Vagina (tissue), 2 donors: ENCODE results near the gene RYR2. TPM values are rescaled to one million over a fixed set of nuclear protein-coding genes. Genes with fewer than 3 reads are reported as not detected.

Source experiments
- DNase-seq, 2 donors: peaks; one replicate each; pipeline ENCODE4 v3.0.0-alpha.2; 2017; ENCODE audit errors: extremely low spot score in 2 of 2
- H3K27ac ChIP-seq: fragments of 200-600 bp; sonication (generic); one replicate; pipeline ENCODE4 v1.5.1; 2019
- H3K27me3 ChIP-seq: fragments of 200-600 bp; sonication (generic); one replicate; pipeline ENCODE4 v1.5.1; 2019
- H3K36me3 ChIP-seq, 2 donors: fragments of 200-600 bp; sonication (generic); one replicate each; pipeline ENCODE4 v1.5.1; 2017 to 2019
- H3K4me1 ChIP-seq: fragments of 200-600 bp; sonication (generic); one replicate; pipeline ENCODE4 v1.5.1; 2019
- H3K4me3 ChIP-seq, 2 donors: fragments of 200-600 bp; sonication (generic); 1 replicate in 1 of 2; 2 replicates in 1 of 2; pipeline ENCODE4 v1.5.1; 2016 to 2019
- H3K9me3 ChIP-seq: fragments of 200-600 bp; sonication (generic); one replicate; pipeline ENCODE4 v1.5.1; 2019
- CTCF ChIP-seq, 3 experiments: fragments of 450-650 bp in 2 of 3; fragments of 200-600 bp in 1 of 3; sonication (generic) in 1 of 3; IDR thresholded peaks; one replicate each; pipeline ENCODE4 v1.5.1; 2017 to 2019; ENCODE audit warnings: antibody characterized with exemption in 3 of 3, mild to moderate bottlenecking in 2 of 3, moderate library complexity in 2 of 3
- POLR2A ChIP-seq, 2 donors: fragments of 450-650 bp; IDR thresholded peaks; one replicate each; pipeline ENCODE4 v1.6.1; 2017; ENCODE audit warnings: antibody characterized with exemption in 2 of 2, mild to moderate bottlenecking in 2 of 2, moderate library complexity in 2 of 2
- POLR2AphosphoS5 ChIP-seq, 2 donors: sonication (generic); formaldehyde crosslinking; IDR thresholded peaks; one replicate each; pipeline ENCODE4 v1.9.0; 2017; ENCODE audit warnings: antibody characterized with exemption in 2 of 2, mild to moderate bottlenecking in 2 of 2, low read depth in 1 of 2; ENCODE audit not compliant: insufficient read depth in 1 of 2
- intact Hi-C: fragments of 100-400 bp; cut with DNase I; formaldehyde crosslinking; loops from one replicate; pipeline ENCODE4 v1.15.1; 2023
- total RNA-seq: library from RNA; depleted of rRNA; stranded (reverse); fragments of >200 nt; gene quantifications from one replicate; pipeline ENCODE4 v1.2.3, GENCODE V29; 2016

RYR2 gene
- total RNA-seq, 1 donor from 2014 or later, result 1.5 TPM

DNA sequence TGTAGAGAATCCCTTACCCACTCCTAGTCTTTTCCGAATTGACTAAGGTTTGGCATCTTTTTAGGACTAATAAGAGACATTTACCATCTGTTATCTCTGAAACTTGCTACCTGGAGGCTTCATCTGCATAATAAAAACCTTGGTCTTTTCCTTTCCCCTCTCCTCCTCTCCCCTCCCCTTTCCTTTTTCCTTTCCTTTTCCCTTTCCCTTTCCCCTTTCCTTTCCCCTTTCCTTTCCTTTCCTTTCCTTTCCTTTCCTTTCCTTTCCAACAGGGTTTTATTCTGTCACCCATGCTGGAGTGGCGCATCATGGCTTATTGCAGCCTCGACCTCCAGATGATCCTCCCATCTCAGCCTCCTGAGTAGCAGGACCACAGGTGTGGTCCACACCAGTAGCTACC lies 195.7 kb downstream of the RYR2 start:
- no peak overlapping the region for H3K4me3 ChIP-seq
- H3K27me3 ChIP-seq, result no peaks in the 10 kb centered on the region
- TF ChIP-seq POLR2A (IDR thresholded peaks at IDR 0.05) (no peak), POLR2AphosphoS5 (IDR thresholded peaks at IDR 0.05; ENCODE audit: insufficient read depth in 1 of 2, low read depth in 1 of 2) (no peak), CTCF (IDR thresholded peaks at IDR 0.05) (no peak)
- H3K36me3 ChIP-seq, result no peaks in the 10 kb centered on the region
- DNase-seq, result no peak
- intact Hi-C loops, result no loop called here
- H3K4me1 ChIP-seq, result peaks cover 7% of the 10 kb centered on the region
- H3K27ac ChIP-seq, result no peak overlapping the region
- H3K9me3 ChIP-seq, result no peaks in the 10 kb centered on the region

- TF ChIP-seq CTCF (IDR thresholded peaks at IDR 0.05) (no peak), POLR2AphosphoS5 (IDR thresholded peaks at IDR 0.05; ENCODE audit: insufficient read depth in 1 of 2, low read depth in 1 of 2) (no peak), POLR2A (IDR thresholded peaks at IDR 0.05) (no peak)
- H3K9me3 ChIP-seq, result no peaks in the 10 kb centered on the region
These were observed 197.3 kb downstream of the RYR2 start for GRCh38 chr1:237239248-237239647.

DNA sequence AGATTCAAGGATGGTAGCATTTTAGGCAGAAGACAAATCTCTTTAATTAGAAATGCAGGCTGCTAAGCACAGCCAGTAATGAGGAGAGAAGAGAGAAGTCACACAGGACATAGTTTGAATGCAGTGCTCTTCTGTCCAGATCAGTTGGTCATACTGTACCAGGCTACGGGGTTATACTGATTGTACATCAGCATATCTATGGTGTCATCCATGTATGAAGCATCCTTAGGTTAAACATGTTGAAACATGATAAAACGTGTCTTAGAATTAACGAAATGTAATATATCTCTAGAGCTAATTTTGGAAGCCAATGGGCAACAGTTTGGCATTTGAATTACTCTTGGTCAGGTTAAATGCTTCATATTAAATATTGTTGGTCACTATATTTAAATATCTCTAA lies 199.1 kb downstream of the RYR2 start:
- no peak for DNase-seq
- no peak overlapping the region for H3K4me3 ChIP-seq
- no peaks in the 10 kb centered on the region for H3K9me3 ChIP-seq
- intact Hi-C loops, result no loop called here
- no peaks in the 10 kb centered on the region for H3K4me1 ChIP-seq
- no peaks in the 10 kb centered on the region for H3K36me3 ChIP-seq
- TF ChIP-seq POLR2AphosphoS5 (IDR thresholded peaks at IDR 0.05; ENCODE audit: insufficient read depth in 1 of 2, low read depth in 1 of 2), result no peak
- TF ChIP-seq CTCF (IDR thresholded peaks at IDR 0.05), result no peak
- TF ChIP-seq POLR2A (IDR thresholded peaks at IDR 0.05), result no peak
- no peak overlapping the region for H3K27ac ChIP-seq
- no peaks in the 10 kb centered on the region for H3K27me3 ChIP-seq

More at GRCh38 chr1:237239248-237239647, 197.3 kb downstream of the RYR2 start:
- Histone ChIP-seq H3K27ac (no peak overlapping the region), H3K4me1 (peaks cover 7% of the 10 kb centered on the region), H3K4me3 (no peak overlapping the region), H3K36me3 (no peaks in the 10 kb centered on the region), H3K27me3 (no peaks in the 10 kb centered on the region)
- intact Hi-C loops, result no loop called here
- no peak for DNase-seq

GRCh38 chr1:237244778-237245177 lies 202.8 kb downstream of the RYR2 start:
- TF ChIP-seq POLR2A (IDR thresholded peaks at IDR 0.05) (no peak), POLR2AphosphoS5 (IDR thresholded peaks at IDR 0.05; ENCODE audit: insufficient read depth in 1 of 2, low read depth in 1 of 2) (no peak), CTCF (IDR thresholded peaks at IDR 0.05) (no peak)
- Histone ChIP-seq H3K9me3 (no peaks in the 10 kb centered on the region), H3K27me3 (no peaks in the 10 kb centered on the region), H3K27ac (no peak overlapping the region), H3K4me1 (no peaks in the 10 kb centered on the region), H3K36me3 (no peaks in the 10 kb centered on the region), H3K4me3 (no peak overlapping the region)
- intact Hi-C loops, result no loop called here
- DNase-seq, result no peak

DNA sequence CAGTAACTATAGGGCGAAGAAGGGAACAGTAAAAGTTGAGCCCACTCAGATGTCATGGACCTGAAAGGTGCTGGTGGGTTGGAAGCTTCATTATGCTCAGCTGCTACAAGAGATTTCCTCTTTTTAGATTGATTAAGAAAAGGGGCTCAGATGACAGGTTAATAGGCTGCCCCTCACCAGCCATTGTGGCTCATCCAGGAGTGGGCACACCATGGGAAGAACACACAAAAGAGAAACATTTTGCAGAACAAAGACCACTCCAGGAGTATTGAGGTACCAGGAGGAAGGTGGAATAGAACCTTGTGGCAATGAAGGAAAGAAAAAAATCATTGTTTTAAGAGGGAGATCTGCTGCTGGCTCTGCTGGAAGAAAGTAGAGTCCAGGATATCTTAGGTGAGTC lies 205.5 kb downstream of the RYR2 start:
- no peaks in the 10 kb centered on the region for H3K9me3 ChIP-seq
- H3K27ac ChIP-seq, result no peak overlapping the region
- no peaks in the 10 kb centered on the region for H3K4me1 ChIP-seq
- TF ChIP-seq POLR2AphosphoS5 (IDR thresholded peaks at IDR 0.05; ENCODE audit: insufficient read depth in 1 of 2, low read depth in 1 of 2) (no peak), CTCF (IDR thresholded peaks at IDR 0.05) (no peak), POLR2A (IDR thresholded peaks at IDR 0.05) (no peak)
- no peaks in the 10 kb centered on the region for H3K36me3 ChIP-seq
- no peaks in the 10 kb centered on the region for H3K27me3 ChIP-seq
- no peak overlapping the region for H3K4me3 ChIP-seq
- intact Hi-C loops, result no loop called here
- DNase-seq, result no peak
